MG63 (cell line): Measurements from ENCODE around the gene SLC44A3. TPM values are rescaled to one million over a fixed set of nuclear protein-coding genes. Genes with fewer than 3 reads are reported as not detected.
A peak's percentile ranks its signal among the peaks of the same experiment; 100 is the strongest.
"Not testable (repeated sequence)": the region's sequence is repeated elsewhere in the genome, so short reads cannot be mapped to it uniquely, and the experiment has no call there.

Experiments
- DNase-seq: peaks from one replicate; pipeline ENCODE4 v3.0.0-alpha.2; 2020
- H3K27me3 ChIP-seq: fragments of 250-450 bp; sonication (Bioruptor Pico); 2 replicates; pipeline ENCODE4 v1.5.1; 2020; ENCODE audit warnings: mild to moderate bottlenecking, moderate library complexity
- H3K36me3 ChIP-seq: fragments of 250-450 bp; sonication (Bioruptor Pico); 2 replicates; pipeline ENCODE4 v1.5.1; 2020; ENCODE audit warnings: mild to moderate bottlenecking, moderate library complexity
- H3K4me3 ChIP-seq: fragments of 250-450 bp; sonication (Bioruptor Pico); 2 replicates; pipeline ENCODE4 v1.5.1; 2020; ENCODE audit warnings: mild to moderate bottlenecking, moderate library complexity
- H3K9me3 ChIP-seq: fragments of 250-450 bp; sonication (Bioruptor Pico); 2 replicates; pipeline ENCODE4 v1.5.1; 2020; ENCODE audit warnings: mild to moderate bottlenecking, moderate library complexity
- total RNA-seq: library from RNA; depleted of rRNA; stranded (reverse); fragments of >200 nt; shearing (Covaris generic); gene quantifications from 2 replicates; pipeline ENCODE4 v1.2.3, GENCODE V29; 2014; ENCODE audit warnings: low replicate concordance

SLC44A3 gene
- total RNA-seq, 1 experiment from 2014 or later: 0.26 TPM

DNA sequence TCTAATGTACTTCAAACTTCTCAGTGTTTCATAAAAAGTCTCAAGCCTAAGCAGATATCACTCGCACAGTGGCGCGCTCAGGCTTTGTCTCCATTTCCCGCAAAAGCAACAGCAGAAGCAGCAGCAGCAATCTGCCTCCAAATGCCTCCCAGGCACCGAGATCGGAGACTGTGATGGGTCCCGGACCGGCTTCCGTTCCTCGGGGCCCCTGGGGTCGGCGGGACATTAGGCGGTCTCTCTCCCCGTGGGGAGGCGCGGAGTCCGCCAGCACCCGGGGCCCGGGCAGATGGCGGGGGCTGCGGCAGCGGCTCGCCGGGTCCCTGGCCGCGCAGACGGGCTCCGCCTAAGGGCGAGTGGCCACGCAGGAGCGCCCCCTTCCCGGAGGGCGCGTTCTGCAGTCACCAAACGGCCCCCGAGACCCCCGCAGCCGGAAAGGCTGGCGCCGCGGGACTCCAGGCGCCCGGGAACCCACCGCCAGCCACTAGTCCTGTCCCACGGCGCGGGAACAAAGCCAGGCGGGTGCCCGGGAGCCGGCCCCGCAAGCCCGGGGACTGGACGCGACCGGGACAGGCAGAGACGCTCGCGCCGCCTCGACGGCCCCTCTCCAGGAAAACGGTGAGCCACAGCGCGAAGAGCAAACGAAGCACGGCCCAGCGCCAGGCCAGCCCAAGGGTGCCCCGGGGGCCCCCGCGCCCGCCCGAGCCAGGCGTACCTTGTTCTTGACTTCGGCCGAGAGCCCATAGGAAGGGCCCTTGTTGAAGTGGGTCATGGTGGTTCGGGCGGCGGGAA, 106.2 kb downstream of the SLC44A3 start:
- peak; percentile 58 for DNase-seq

DNA sequence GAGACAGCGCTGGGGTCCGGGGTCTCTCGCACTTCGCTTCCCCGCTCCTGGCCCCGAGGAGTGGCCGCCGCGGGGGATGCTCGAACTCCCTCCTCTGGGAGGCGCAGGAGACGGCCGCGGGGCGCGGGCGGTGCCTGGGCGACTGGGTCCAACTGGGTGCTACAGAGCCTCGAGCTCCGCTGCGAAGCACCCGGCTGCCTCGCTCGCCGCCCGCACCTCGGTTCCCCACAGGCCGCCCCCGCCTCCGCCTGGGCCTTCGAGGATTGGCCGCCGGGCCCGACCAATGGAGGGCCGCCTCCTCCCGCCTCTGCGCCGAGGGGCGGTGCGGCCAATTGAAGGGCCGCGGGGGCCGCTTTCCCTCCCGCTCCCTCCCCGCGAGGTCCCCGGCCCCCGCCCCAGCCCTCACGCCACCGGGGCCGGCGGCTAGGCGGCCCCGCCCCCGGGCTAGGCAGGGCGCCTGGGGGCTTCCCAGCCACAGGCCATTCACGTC, 106.8 kb downstream of the SLC44A3 start, which contains the start of gene CNN3:
Gene CNN3 (minus strand): TSS at position 196 of the 490 bp plus-strand sequence. CDS start 216 bp downstream, outside the sequence.
- H3K27me3 ChIP-seq: no peaks in the 10 kb centered on the region
- H3K36me3 ChIP-seq: peaks cover 18% of the 10 kb centered on the region
- peak; percentile 97 for DNase-seq
- peak within 1 kb of the TSS; percentile 91 for H3K4me3 ChIP-seq
- H3K9me3 ChIP-seq: no peaks in the 10 kb centered on the region

More for the DNA sequence above, 106.2 kb downstream of the SLC44A3 start:
- Histone ChIP-seq H3K4me3 (peak overlapping the region; percentile 91), H3K36me3 (peaks cover 23% of the 10 kb centered on the region), H3K27me3 (no peaks in the 10 kb centered on the region), H3K9me3 (no peaks in the 10 kb centered on the region)

DNA sequence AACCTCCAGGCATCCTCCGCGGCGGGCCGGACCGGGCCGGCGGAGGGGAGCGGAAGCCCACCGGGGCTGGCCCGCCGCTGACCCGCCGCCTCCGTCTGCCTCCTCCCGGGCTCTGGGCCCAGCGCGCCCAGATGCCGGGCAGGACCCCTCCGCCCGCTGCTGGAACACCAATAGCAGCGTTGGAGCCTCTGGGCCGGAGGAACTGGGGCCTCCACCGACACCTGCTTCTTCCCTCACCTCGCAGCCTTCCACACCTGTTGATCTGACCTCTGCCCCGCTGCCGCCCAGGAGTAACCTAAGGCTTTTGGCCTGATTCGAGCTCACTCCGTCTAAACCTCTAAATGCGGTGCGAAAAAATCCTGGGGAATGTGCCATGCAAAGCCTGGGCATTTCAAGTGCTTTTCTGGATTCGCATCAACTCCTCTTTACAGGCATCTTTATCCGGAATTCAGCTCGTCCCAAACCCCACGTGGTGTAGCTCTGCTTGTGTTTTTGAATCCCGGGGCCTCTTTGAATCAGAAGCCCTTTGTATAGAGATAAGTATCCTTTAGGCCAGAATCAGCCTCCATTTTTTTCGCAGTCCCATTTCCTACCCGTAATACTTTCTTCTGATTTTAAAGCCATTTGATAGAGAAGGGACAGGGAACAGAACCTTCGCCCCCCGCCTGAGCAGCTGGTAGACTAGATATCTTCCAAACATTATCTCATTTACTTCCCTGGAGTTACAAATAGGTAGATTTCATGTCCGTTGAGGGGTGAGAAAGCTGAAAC, 107.4 kb downstream of the SLC44A3 start:
- peak; percentile 45 for DNase-seq
- no peaks in the 10 kb centered on the region for H3K27me3 ChIP-seq
- peak overlapping the region; percentile 91 for H3K4me3 ChIP-seq
- H3K9me3 ChIP-seq: no peaks in the 10 kb centered on the region
- H3K36me3 ChIP-seq: peaks cover 11% of the 10 kb centered on the region

DNA sequence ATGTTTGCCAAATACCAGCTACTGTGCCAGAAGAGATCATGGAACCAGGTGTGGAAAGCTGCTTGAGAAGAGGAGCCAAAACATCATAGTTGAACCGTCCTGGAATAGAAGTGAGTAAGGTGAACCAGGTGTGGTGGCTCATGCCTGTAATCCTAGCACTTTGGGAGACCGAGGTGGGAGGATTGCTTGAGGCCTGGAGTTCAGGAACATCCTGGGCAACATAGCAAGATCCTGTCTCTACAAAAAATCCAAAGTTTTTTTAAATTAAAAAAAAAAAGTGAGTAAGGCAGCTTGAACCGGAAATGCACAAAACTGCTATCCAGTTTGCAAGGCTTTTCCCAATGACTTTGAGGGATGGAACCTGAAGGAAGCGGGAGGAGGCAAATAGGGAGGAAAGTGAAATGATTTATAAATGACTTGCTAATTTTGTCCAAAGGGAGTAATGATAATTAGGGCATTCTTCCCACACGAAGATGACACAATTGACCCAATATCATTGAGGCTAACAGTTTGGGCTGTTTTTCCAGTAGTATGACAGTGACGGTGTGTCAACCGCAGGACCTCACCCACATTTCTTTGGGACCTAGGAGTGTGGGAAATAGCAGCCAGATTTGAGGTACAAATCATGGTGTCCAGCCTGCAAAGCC, 108.3 kb downstream of the SLC44A3 start:
- H3K9me3 ChIP-seq: no peaks in the 10 kb centered on the region
- H3K27me3 ChIP-seq: no peaks in the 10 kb centered on the region
- no peak for DNase-seq
- peak overlapping the region; percentile 91 for H3K4me3 ChIP-seq
- peaks cover 7% of the 10 kb centered on the region for H3K36me3 ChIP-seq

DNA sequence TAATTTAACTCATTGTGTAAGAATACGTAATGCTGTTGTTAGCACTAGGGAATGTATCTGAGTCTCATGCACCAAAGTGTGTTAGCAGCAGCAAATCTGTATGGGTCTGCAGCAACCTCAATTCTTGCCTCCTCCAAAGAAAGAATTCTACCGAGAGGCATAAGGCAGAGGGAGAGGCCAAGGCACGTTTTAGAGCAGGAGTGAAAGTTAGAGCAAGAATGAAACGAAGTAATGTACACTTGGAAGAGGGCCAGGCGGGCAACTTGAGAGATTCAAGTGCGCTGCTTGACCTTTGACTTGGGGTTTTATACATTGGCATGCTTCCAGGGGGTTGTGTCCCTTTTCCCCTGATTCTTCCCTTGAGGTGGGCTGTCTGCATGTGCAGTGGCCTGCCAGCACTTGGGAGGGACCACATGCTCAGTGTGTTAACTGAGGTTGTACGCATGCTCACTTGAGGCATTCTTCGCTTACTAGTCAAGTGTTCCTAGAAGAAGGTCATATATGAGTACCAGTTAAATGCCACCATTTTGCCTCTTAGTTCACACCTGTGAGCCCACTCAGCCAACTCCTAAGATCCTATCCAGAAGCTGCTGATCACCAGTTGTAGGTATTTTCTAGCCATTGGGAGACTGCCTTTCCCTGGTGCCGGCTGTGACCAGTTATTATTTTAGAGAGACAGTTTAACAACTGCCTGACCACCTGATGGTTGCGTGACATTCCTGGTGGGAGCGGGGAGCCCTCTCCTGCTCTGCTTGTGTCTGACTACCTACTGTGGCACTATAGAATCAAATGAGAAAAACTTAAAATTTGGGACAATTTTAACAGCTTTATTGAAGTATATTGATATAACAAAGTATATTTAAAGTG, 109.4 kb downstream of the SLC44A3 start:
- Histone ChIP-seq H3K27me3 (no peaks in the 10 kb centered on the region), H3K36me3 (no peaks in the 10 kb centered on the region), H3K4me3 (peak overlapping the region; percentile 91), H3K9me3 (no peaks in the 10 kb centered on the region)
- DNase-seq: no peak

DNA sequence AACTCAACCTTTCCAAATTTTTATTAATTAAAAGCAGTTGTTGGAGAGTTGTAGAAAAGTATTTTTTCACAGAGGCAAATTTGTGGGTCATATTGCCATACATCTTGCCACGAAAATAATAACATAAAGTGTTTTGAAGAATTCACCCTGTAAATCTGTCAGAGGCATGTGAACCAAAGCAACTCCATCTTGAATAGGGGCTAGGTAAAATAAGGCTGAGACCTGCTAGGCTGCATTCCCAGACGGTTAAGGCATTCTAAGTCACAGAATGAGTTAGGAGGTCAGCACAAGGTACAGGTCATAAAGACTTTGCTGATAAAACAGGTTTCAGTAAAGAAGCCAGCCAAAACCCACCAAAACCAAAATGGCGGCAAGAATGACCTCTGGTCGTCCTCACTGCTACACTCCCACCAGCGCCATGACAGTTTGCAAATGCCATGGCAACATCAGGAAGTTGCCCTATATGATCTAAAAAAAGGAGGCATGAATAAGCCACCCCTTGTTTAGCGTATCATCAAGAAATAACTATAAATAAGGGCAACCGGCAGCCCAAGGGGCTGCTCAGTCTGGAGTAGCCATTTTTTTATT, 111.2 kb downstream of the SLC44A3 start:
- H3K9me3 ChIP-seq: no peaks in the 10 kb centered on the region
- H3K27me3 ChIP-seq: no peaks in the 10 kb centered on the region
- no peak for DNase-seq
- H3K4me3 ChIP-seq: no peak overlapping the region
- H3K36me3 ChIP-seq: no peaks in the 10 kb centered on the region

DNA sequence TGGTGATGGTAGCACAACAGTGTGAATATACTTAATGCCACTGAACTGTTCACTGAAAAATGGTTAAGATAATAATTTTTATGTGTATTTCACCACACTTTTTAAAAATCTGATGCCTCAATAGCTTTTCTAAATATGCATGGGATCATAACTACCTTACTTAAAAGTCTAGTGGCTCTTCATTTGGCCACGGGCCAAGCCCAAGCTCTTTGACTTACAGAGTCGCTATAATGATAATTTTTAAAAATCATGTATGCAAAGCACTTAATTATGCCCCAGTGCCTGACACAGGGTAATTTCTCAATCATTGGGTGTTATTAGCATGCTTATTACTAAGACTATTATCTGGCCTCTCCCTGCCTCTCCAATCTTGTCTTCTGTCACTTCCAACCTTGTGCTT, 114.4 kb downstream of the SLC44A3 start:
- Histone ChIP-seq H3K9me3 (no peaks in the 10 kb centered on the region), H3K36me3 (no peaks in the 10 kb centered on the region), H3K4me3 (no peak overlapping the region), H3K27me3 (no peaks in the 10 kb centered on the region)
- no peak for DNase-seq

DNA sequence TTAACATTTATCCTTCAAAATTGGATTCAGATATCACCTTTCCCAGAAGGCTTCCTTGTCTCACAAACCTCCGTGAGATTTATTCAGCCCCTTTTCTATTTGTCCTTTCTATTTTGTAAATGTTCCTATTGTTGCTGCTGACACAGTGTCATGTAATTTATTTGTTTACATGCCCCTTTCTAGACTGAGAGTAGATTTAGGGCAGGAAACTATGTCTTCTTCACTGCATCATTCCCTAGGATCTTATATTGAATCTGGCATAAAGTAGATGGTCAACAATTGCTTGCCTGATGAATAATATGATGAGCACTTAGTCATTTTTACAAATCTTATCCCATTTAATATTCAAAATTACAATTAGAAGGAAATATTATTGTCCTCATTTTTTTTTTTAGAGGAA, 114.9 kb downstream of the SLC44A3 start:
- no peak for DNase-seq
- Histone ChIP-seq H3K9me3 (no peaks in the 10 kb centered on the region), H3K4me3 (no peak overlapping the region), H3K27me3 (no peaks in the 10 kb centered on the region), H3K36me3 (no peaks in the 10 kb centered on the region)

DNA sequence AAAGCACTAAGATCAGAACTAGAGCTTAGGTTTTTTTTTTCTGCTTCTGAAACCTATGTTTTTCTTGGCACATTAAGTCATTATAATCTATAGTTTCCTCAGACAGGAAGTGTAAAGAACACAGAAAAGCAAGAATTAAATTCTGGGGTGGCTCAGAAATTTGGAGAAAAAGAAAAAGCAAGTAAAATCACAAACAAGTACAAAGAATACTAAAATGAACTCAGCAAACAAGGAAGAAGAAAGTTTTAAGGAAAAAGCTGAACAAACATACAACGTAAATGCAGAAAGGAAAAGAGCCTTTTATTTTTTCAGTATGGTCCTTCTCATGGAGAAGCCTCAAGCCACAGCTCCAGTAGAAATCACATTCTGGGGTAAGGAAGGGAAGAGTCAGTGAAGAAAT, 115.3 kb downstream of the SLC44A3 start:
- Histone ChIP-seq H3K4me3 (no peak overlapping the region), H3K9me3 (no peaks in the 10 kb centered on the region)

DNA sequence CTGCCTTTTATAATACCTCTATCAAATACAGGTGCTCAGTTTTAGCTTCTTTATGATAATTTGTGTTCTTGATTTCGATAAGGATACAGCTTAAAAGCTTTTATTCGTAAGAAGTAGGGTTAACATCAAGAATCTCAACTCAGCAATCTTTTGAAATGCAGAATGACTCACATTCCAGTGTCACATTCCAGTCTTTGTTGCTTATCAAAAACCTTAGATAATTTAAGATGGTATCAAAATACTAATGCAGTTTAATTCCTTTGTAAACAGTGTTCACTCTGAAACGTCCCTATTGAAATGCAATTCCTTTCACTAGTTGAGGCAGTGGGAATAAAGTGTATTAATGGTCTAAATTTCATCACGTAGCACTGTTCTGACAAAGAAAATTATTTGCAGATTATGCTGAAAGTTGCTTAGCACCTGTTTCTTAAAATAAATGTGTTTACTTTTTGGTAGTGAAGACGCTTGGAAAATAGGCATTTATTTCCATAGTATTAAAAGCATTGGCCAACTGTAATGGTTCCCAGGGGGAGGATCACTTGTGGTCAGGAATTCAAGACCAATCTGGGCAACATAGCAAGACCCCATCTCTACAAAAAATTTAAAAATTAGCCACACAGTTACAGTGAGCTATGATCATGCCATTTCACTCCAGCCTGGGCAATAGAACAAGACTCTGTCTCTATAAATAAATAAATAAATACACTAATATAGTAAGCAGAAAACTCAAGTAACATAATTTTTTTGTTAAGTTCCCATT, 116.9 kb downstream of the SLC44A3 start:
- DNase-seq: no peak
- no peaks in the 10 kb centered on the region for H3K9me3 ChIP-seq

More for the DNA sequence above, 115.3 kb downstream of the SLC44A3 start:
- no peaks in the 10 kb centered on the region for H3K27me3 ChIP-seq
- no peaks in the 10 kb centered on the region for H3K36me3 ChIP-seq
- no peak for DNase-seq

DNA sequence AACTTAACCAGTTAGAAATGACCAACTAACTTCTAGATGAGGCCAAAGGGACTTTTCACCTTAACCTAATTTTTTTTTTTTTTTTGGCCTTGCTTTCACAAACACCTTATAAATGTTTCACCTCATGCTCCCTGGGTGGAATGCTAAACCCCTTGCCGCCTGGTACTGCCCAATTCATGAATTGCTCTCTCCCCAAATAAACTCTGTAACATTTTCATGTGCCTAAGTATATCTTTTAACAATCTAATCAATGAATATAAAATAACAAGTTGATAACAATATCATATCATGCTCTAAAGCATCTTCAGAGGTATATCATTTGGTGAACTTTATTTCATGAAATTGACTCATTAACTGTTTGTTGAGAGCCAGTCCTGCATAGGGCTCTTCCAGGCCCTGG, 117.7 kb downstream of the SLC44A3 start:
- Histone ChIP-seq H3K27me3 (no peaks in the 10 kb centered on the region), H3K36me3 (no peaks in the 10 kb centered on the region), H3K9me3 (no peaks in the 10 kb centered on the region), H3K4me3 (no peak overlapping the region)
- no peak for DNase-seq

More for the DNA sequence above, 116.9 kb downstream of the SLC44A3 start:
- Histone ChIP-seq H3K27me3 (no peaks in the 10 kb centered on the region), H3K36me3 (no peaks in the 10 kb centered on the region), H3K4me3 (no peak overlapping the region)

DNA sequence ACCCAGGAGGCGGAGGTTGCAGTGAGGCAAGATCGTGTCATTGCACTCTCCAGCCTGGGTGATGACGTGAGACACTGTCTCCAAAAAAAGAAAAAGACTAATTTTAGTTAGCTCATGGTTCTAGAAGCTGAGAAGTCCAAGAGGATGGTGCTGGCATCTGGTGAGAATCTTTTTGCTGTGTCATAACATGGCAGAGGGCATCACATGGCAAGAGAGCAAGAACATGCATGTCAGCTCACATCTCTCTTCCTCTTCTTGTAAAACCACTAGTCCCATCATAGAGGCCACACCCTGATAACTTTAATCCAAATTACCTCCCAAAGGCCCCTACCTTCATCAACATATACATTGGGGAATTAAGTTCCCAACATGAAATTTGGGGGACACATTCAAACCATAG, 120.6 kb downstream of the SLC44A3 start:
- H3K4me3 ChIP-seq: no peak overlapping the region

DNA sequence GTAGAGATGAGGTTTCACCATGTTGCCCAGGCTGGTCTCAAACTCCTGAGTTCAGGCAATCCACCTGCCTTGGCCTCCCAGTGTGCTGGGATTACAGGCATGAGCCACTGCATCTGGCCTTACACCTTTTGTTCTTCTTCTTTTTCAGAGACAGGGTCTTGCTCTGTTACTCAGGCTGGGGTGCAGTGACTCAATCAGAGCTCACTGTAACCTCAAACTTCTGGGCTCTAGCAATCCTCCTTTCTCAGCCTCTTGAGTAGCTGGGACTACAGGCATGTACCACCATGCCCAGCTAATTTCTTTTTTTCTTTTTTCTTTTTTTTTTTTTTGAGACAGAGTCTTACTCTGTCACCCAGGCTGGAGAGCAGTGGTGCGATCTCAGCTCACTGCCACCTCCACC, 121.3 kb downstream of the SLC44A3 start:
- not testable (repeated sequence) for H3K36me3 ChIP-seq, H3K27me3 ChIP-seq, H3K4me3 ChIP-seq, H3K9me3 ChIP-seq, DNase-seq

More for the DNA sequence above, 120.6 kb downstream of the SLC44A3 start:
- no peak for DNase-seq
- Histone ChIP-seq H3K27me3 (no peaks in the 10 kb centered on the region), H3K9me3 (no peaks in the 10 kb centered on the region), H3K36me3 (no peaks in the 10 kb centered on the region)

DNA sequence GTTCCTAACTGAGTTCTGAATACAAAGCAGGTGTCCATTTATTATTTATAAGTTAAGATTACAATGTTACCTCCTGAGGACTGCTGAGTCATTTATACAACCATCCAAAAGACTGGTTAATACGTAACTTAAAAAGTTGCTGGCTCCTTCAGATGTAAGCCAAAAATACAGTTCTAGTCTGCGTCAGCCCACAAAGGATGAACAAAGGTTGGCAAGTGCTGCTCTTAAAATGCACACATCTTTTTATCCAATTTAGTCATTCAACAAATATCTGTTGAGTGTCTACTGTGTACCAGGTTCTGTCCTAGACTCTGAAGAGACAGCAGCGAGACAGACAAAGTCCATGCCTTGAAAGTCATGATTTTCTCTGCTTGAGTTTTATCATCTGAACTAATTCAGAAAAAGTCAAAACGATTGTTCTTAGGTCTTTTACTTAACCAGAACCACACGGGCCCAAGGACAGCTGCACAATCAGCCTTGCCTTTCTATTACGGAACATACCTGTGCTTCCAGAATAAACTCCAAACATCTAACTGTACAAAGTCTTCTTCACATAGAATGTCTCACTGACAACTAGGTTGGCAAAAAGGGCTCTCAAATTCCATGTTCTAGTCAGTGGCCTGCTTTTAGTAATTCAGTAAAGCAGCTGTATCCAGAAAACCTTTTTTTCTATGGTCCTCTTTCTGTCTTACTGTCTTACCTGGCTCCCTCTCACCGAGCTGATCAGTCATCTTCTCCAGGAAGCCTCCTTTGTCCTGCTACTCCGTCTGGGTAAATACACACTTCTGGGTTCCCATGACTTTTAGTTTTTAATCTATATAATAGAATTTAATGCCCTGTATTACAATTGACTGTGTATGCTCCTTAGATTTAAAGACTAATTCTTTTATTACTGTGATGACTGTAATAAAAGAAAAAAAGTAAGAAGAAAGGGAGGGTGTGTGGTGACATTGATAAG, 122.3 kb downstream of the SLC44A3 start:
- H3K4me3 ChIP-seq: no peak overlapping the region
- no peaks in the 10 kb centered on the region for H3K9me3 ChIP-seq
- no peak for DNase-seq
- H3K36me3 ChIP-seq: no peaks in the 10 kb centered on the region
- H3K27me3 ChIP-seq: no peaks in the 10 kb centered on the region
